IPS-NIHi7 (cell line): Measurements from ENCODE around the gene CSTPP1.
A peak's percentile ranks its signal among the peaks of the same experiment; 100 is the strongest.
"Not testable (repeated sequence)": the region's sequence is repeated elsewhere in the genome, so short reads cannot be mapped to it uniquely, and the experiment has no call there.

Source experiments
- DNase-seq: peaks from one replicate; pipeline ENCODE4 v3.0.0; 2012; ENCODE audit warnings: mixed read lengths; ENCODE audit errors: extremely low spot score

The CSTPP1 gene

GRCh38 chr11:46912526-46913150 is 23.9 kb upstream of the CSTPP1 start:
- peak; percentile 73 for DNase-seq

- no peak for DNase-seq
These were observed 23.1 kb upstream of the CSTPP1 start for GRCh38 chr11:46913484-46913883.

GRCh38 chr11:46914363-46914762 is 22.2 kb upstream of the CSTPP1 start:
- no peak for DNase-seq

GRCh38 chr11:46914910-46915309 is 21.7 kb upstream of the CSTPP1 start:
- DNase-seq: no peak

- DNase-seq: peak; percentile 75
These were observed 20.1 kb upstream of the CSTPP1 start for GRCh38 chr11:46916286-46917108.

GRCh38 chr11:46917109-46917761 is 19.3 kb upstream of the CSTPP1 start:
- DNase-seq: no peak

GRCh38 chr11:46917762-46918082 is 18.8 kb upstream of the CSTPP1 start:
- DNase-seq: no peak

- DNase-seq: peak; percentile 86
These were observed 18.3 kb upstream of the CSTPP1 start, which contains the start of gene LRP4 for GRCh38 chr11:46918083-46918787. TSS of gene LRP4 (minus strand) at chr11:46918550. CDS start at chr11:46918379, 171 bp downstream.

- no peak for DNase-seq
These were observed 17.6 kb upstream of the CSTPP1 start for GRCh38 chr11:46918788-46919513.

- no peak for DNase-seq
These were observed 15.8 kb upstream of the CSTPP1 start for GRCh38 chr11:46920755-46921154.

GRCh38 chr11:46927928-46928327 is 8.6 kb upstream of the CSTPP1 start:
- not testable (repeated sequence) for DNase-seq

- DNase-seq: not testable (repeated sequence)
These were observed 7.9 kb upstream of the CSTPP1 start for GRCh38 chr11:46928701-46929100.

GRCh38 chr11:46930089-46930488 is 6.5 kb upstream of the CSTPP1 start:
- DNase-seq: no peak

GRCh38 chr11:46942172-46942571 is 5.6 kb downstream of the CSTPP1 start:
- DNase-seq: no peak

- no peak for DNase-seq
These were observed 8.0 kb downstream of the CSTPP1 start for GRCh38 chr11:46944356-46945075.

- DNase-seq: no peak
These were observed 11.0 kb downstream of the CSTPP1 start for GRCh38 chr11:46947399-46948077.

- DNase-seq: no peak
These were observed 12.0 kb downstream of the CSTPP1 start for GRCh38 chr11:46948378-46949131.

GRCh38 chr11:46949297-46949696 is 12.7 kb downstream of the CSTPP1 start:
- no peak for DNase-seq

GRCh38 chr11:46951864-46952263 is 15.3 kb downstream of the CSTPP1 start:
- DNase-seq: no peak
